ENCODE data around the gene GP1BA. TPM values are rescaled to one million over a fixed set of nuclear protein-coding genes. Genes with fewer than 3 reads are reported as not detected.

The GP1BA gene
- total and polyA plus RNA-seq, 2 experiments from 2014 or later: 0.24 TPM; not detected in 1

- Histone ChIP-seq H3K4me1 (ENCODE audit: insufficient read depth) (peaks cover 41% of the 10 kb centered on the region), H3K4me3 (no peak overlapping the region), H3K79me2 (replicated peaks; ENCODE audit: insufficient read depth) (peaks cover 65% of the 10 kb centered on the region), H3F3A (replicated peaks; ENCODE audit: low read depth) (peaks cover 66% of the 10 kb centered on the region), H3K9me2 (ENCODE audit: insufficient read depth) (no peaks in the 10 kb centered on the region), H2AFZ (no peak overlapping the region), H3K36me3 (ENCODE audit: insufficient read depth) (peaks cover 21% of the 10 kb centered on the region), H3K4me2 (no peak overlapping the region), H3K27ac (ENCODE audit: low read depth) (peak overlapping the region; percentile 100), H4K20me1 (replicated peaks; ENCODE audit: insufficient read depth) (peaks cover 34% of the 10 kb centered on the region), H3K27me3 (ENCODE audit: insufficient read depth) (no peaks in the 10 kb centered on the region)
- peaks cover 49% of the 10 kb centered on the region for H3K4me1 Mint-ChIP-seq
- no peak for TF ChIP-seq CREB1 (CRISPR knock-in tag; IDR thresholded peaks at IDR 0.05; ENCODE audit: low read depth)
- TF ChIP-seq JUNB (IDR thresholded peaks at IDR 0.05; ENCODE audit: unreplicated experiment): no peak
- TF ChIP-seq NANOG (IDR thresholded peaks at IDR 0.05; ENCODE audit: borderline replicate concordance): no peak
- TF ChIP-seq, protein P1, sequence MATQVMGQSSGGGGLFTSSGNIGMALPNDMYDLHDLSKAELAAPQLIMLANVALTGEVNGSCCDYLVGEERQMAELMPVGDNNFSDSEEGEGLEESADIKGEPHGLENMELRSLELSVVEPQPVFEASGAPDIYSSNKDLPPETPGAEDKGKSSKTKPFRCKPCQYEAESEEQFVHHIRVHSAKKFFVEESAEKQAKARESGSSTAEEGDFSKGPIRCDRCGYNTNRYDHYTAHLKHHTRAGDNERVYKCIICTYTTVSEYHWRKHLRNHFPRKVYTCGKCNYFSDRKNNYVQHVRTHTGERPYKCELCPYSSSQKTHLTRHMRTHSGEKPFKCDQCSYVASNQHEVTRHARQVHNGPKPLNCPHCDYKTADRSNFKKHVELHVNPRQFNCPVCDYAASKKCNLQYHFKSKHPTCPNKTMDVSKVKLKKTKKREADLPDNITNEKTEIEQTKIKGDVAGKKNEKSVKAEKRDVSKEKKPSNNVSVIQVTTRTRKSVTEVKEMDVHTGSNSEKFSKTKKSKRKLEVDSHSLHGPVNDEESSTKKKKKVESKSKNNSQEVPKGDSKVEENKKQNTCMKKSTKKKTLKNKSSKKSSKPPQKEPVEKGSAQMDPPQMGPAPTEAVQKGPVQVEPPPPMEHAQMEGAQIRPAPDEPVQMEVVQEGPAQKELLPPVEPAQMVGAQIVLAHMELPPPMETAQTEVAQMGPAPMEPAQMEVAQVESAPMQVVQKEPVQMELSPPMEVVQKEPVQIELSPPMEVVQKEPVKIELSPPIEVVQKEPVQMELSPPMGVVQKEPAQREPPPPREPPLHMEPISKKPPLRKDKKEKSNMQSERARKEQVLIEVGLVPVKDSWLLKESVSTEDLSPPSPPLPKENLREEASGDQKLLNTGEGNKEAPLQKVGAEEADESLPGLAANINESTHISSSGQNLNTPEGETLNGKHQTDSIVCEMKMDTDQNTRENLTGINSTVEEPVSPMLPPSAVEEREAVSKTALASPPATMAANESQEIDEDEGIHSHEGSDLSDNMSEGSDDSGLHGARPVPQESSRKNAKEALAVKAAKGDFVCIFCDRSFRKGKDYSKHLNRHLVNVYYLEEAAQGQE (IDR thresholded peaks at IDR 0.05; ENCODE audit: unreplicated experiment): no peak
- no peak for TF ChIP-seq ZNF331 (CRISPR knock-in tag; IDR thresholded peaks at IDR 0.05; ENCODE audit: low read depth)
- no peak for TF ChIP-seq STAT1 (IDR thresholded peaks at IDR 0.05; ENCODE audit: unreplicated experiment)
- TF ChIP-seq EZH2phosphoT487 (IDR thresholded peaks at IDR 0.05; ENCODE audit: unreplicated experiment): no peak
- TF ChIP-seq ZNF114 (CRISPR knock-in tag; IDR thresholded peaks at IDR 0.05): no peak
- TF ChIP-seq CTCF (conservative IDR thresholded peaks at IDR 0.05; ENCODE audit: low read depth in 2 of 2): no peak
- no peak for TF ChIP-seq EZH2 (IDR thresholded peaks at IDR 0.05; ENCODE audit: low read depth, unreplicated experiment)
- TF ChIP-seq POLR2AphosphoS5 (IDR thresholded peaks at IDR 0.05; ENCODE audit: low read depth): no peak
- TF ChIP-seq ZNF462 (CRISPR knock-in tag; IDR thresholded peaks at IDR 0.05): no peak
- no peaks in the 10 kb centered on the region; the same call in 2 of the 3 replicates for H3K9me3 Mint-ChIP-seq
- H3K27me3 Mint-ChIP-seq (ENCODE audit: insufficient read depth, low read depth, poor library complexity): peaks cover 32% of the 10 kb centered on the region
- peak overlapping the region; percentile 19; the same call in 1 of the 3 replicates for H3K4me3 Mint-ChIP-seq
- no peak overlapping the region for H3K27ac Mint-ChIP-seq
- no peak for DNase-seq (ENCODE audit: low spot score)
- no peak for ATAC-seq
- peaks cover 86% of the 10 kb centered on the region for H3K36me3 Mint-ChIP-seq (ENCODE audit: low read depth)
Measured at GRCh38 chr17:4942760-4943508, 10.9 kb downstream of the GP1BA start.
